ENCODE measurements around the gene GPC5.
"Not testable (repeated sequence)": the region's sequence is repeated elsewhere in the genome, so short reads cannot be mapped to it uniquely, and the experiment has no call there.

Gene GPC5

DNA sequence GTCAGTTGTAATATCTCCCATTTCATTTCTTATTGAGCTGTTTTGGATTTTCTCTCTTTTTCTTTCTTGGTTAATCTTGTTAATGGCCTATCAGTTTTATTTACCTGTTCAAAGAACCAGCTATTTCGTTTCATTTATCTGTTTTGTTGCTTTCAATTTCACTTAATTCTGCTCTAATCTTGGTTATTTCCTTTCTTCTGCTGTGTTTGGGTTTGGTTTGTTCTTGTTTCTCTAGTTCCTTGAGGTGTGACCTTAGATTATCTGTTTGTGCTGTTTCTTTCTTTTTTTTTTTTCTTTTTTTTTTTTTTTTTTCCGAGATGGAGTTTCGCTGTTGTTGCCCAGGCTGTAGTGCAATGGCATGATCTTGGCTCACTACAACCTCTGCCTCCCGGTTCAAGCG is 896.1 kb downstream of the GPC5 start:
- H3K9ac ChIP-seq (ENCODE audit: low read length); H2AFZ ChIP-seq (ENCODE audit: low read depth, low read length); H3K4me2 ChIP-seq (ENCODE audit: low read length); H3K4me1 ChIP-seq (ENCODE audit: low read length); H3K79me2 ChIP-seq (ENCODE audit: low read length); H3K9me3 ChIP-seq (ENCODE audit: insufficient read depth, low read length); H3K36me3 ChIP-seq (replicated peaks; ENCODE audit: low read depth, low read length); H3K4me3 ChIP-seq (ENCODE audit: low read length); H4K20me1 ChIP-seq (ENCODE audit: insufficient read depth, low read length); H3K27ac ChIP-seq (ENCODE audit: low read length); H3K27me3 ChIP-seq (ENCODE audit: low read depth, low read length): not testable (repeated sequence)

GRCh38 chr13:92296154-92296671 is 897.8 kb downstream of the GPC5 start:
- not testable (repeated sequence) for H3K79me2 ChIP-seq (ENCODE audit: low read length); H3K27ac ChIP-seq (ENCODE audit: low read length); H3K9ac ChIP-seq (ENCODE audit: low read length); H3K4me1 ChIP-seq (ENCODE audit: low read length); H4K20me1 ChIP-seq (ENCODE audit: insufficient read depth, low read length); H3K4me2 ChIP-seq (ENCODE audit: low read length); H3K9me3 ChIP-seq (ENCODE audit: insufficient read depth, low read length); H2AFZ ChIP-seq (ENCODE audit: low read depth, low read length); H3K36me3 ChIP-seq (replicated peaks; ENCODE audit: low read depth, low read length); H3K27me3 ChIP-seq (ENCODE audit: low read depth, low read length); H3K4me3 ChIP-seq (ENCODE audit: low read length)

DNA sequence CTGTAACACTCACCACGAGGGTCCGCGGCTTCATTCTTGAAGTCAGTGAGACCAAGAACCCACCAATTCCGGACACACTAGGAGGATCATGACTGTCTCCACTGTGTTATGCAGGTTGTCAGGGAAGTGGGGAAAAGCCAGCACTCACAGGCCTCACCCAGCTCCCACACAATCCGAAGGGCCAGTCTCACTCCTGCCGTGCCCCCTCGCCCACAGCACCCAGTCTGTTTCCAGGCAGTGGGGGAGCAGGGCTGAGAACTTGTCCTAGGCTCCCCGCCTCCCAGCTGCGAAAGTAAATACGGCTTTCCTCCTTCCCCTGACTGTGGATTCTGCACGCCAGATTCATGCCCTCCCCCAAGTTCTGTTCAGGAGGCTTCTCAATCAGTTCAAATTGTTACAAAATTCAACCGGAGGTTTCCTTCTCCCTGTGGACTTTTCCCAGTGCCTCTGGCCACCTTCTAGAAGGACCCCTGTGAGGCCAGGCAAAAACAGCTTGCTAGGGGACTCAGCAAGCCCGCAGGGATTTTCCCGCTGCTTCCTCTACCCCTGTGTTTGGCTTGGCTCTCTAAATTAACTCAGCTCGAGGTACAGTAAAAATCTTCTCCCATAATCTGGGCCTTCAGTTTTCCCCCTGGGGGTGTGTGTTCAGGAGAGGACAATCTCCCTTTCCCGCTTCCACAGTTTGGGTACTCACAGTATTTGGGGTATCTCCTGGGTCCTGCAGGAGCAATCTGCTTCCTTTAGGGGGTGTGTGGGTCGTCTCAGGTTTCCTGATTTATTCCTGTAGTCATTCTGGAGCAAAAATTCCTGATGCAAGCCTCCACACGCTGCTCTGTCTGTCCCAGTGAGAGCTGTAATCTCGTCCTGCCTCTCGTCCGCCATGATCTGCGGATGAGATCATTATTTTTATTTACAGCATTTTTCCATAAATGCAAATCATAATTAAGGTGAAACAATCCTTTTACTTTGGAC is 899.8 kb downstream of the GPC5 start:
- H2AFZ ChIP-seq (ENCODE audit: low read depth, low read length) = no peak overlapping the region
- H3K9me3 ChIP-seq (ENCODE audit: insufficient read depth, low read length) = no peaks in the 10 kb centered on the region
- no peak for TF ChIP-seq EZH2phosphoT487 (IDR thresholded peaks at IDR 0.05; ENCODE audit: low read depth)
- TF ChIP-seq, protein P1, sequence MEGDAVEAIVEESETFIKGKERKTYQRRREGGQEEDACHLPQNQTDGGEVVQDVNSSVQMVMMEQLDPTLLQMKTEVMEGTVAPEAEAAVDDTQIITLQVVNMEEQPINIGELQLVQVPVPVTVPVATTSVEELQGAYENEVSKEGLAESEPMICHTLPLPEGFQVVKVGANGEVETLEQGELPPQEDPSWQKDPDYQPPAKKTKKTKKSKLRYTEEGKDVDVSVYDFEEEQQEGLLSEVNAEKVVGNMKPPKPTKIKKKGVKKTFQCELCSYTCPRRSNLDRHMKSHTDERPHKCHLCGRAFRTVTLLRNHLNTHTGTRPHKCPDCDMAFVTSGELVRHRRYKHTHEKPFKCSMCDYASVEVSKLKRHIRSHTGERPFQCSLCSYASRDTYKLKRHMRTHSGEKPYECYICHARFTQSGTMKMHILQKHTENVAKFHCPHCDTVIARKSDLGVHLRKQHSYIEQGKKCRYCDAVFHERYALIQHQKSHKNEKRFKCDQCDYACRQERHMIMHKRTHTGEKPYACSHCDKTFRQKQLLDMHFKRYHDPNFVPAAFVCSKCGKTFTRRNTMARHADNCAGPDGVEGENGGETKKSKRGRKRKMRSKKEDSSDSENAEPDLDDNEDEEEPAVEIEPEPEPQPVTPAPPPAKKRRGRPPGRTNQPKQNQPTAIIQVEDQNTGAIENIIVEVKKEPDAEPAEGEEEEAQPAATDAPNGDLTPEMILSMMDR (IDR thresholded peaks at IDR 0.05; ENCODE audit: low read depth, low read length) = no peak
- no peak overlapping the region for H3K9ac ChIP-seq (ENCODE audit: low read length)
- no peaks in the 10 kb centered on the region for H3K36me3 ChIP-seq (replicated peaks; ENCODE audit: low read depth, low read length)
- no peaks in the 10 kb centered on the region for H4K20me1 ChIP-seq (ENCODE audit: insufficient read depth, low read length)
- H3K4me1 ChIP-seq (ENCODE audit: low read length) = peaks cover 8% of the 10 kb centered on the region; the same call in 1 of the 2 replicates
- no peak overlapping the region for H3K27ac ChIP-seq (ENCODE audit: low read length)
- no peak overlapping the region for H3K4me3 ChIP-seq (ENCODE audit: low read length)
- H3K27me3 ChIP-seq (ENCODE audit: low read depth, low read length) = no peaks in the 10 kb centered on the region
- no peak overlapping the region for H3K4me2 ChIP-seq (ENCODE audit: low read length)
- H3K79me2 ChIP-seq (ENCODE audit: low read length) = no peaks in the 10 kb centered on the region

- H3K4me2 ChIP-seq (ENCODE audit: low read length) = no peak overlapping the region
- no peak overlapping the region for H3K27ac ChIP-seq (ENCODE audit: low read length)
- no peak for TF ChIP-seq EZH2phosphoT487 (IDR thresholded peaks at IDR 0.05; ENCODE audit: low read depth)
- TF ChIP-seq, protein P1 (IDR thresholded peaks at IDR 0.05; ENCODE audit: low read depth, low read length) = no peak
Measured at GRCh38 chr13:92300651-92301050, 902.2 kb downstream of the GPC5 start.

DNA sequence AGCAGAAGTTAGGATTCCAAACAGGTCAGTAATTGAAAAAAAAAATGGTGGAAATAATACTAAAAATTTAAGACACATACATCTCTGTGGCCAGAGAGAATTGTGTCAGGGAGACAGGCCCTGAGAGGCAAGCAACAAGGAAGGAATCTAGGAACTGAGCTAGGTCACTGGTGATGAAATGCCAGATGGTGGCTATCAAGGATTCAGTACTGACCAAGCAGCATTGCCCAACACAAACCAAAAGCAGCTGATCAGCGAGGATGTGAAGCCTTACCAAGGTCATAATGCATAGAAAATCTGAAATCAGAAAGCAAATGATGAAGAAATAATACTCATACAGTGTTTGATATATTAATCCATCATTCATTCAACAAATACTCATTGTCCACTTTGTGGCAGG is 905.0 kb downstream of the GPC5 start:
- H3K79me2 ChIP-seq (ENCODE audit: low read length) = no peaks in the 10 kb centered on the region
- H3K4me3 ChIP-seq (ENCODE audit: low read length) = no peak overlapping the region
- H3K9ac ChIP-seq (ENCODE audit: low read length) = no peak overlapping the region
- TF ChIP-seq EZH2phosphoT487 (IDR thresholded peaks at IDR 0.05; ENCODE audit: low read depth) = no peak
- TF ChIP-seq, protein P1 (IDR thresholded peaks at IDR 0.05; ENCODE audit: low read depth, low read length) = no peak
- H3K36me3 ChIP-seq (replicated peaks; ENCODE audit: low read depth, low read length) = no peaks in the 10 kb centered on the region
- no peaks in the 10 kb centered on the region for H3K27me3 ChIP-seq (ENCODE audit: low read depth, low read length)
- H4K20me1 ChIP-seq (ENCODE audit: insufficient read depth, low read length) = no peaks in the 10 kb centered on the region
- no peak overlapping the region for H3K27ac ChIP-seq (ENCODE audit: low read length)
- H3K4me1 ChIP-seq (ENCODE audit: low read length) = peaks cover 8% of the 10 kb centered on the region; the same call in 1 of the 2 replicates
- no peaks in the 10 kb centered on the region for H3K9me3 ChIP-seq (ENCODE audit: insufficient read depth, low read length)
- H3K4me2 ChIP-seq (ENCODE audit: low read length) = no peak overlapping the region
- no peak overlapping the region for H2AFZ ChIP-seq (ENCODE audit: low read depth, low read length)

More at GRCh38 chr13:92300651-92301050, 902.2 kb downstream of the GPC5 start:
- Histone ChIP-seq H3K9me3 (ENCODE audit: insufficient read depth, low read length) (no peaks in the 10 kb centered on the region), H3K9ac (ENCODE audit: low read length) (no peak overlapping the region), H3K36me3 (replicated peaks; ENCODE audit: low read depth, low read length) (no peaks in the 10 kb centered on the region), H3K4me3 (ENCODE audit: low read length) (no peak overlapping the region), H3K27me3 (ENCODE audit: low read depth, low read length) (no peaks in the 10 kb centered on the region), H3K79me2 (ENCODE audit: low read length) (no peaks in the 10 kb centered on the region), H4K20me1 (ENCODE audit: insufficient read depth, low read length) (no peaks in the 10 kb centered on the region), H2AFZ (ENCODE audit: low read depth, low read length) (no peak overlapping the region), H3K4me1 (ENCODE audit: low read length) (peaks cover 8% of the 10 kb centered on the region; the same call in 1 of the 2 replicates)

Measured in OCI-LY3 (cell line).